Activated CD8-positive, alpha-beta memory T cell treated with anti-CD3 and anti-CD28 coated beads, Interleukin-2, amount 50 U/mL, for 4 hours (primary cell): ENCODE measurements around the gene BCAS3.

Source experiments
- DNase-seq: peaks from one replicate; pipeline ENCODE4 v3.0.0-alpha.2; 2020

The BCAS3 gene

DNA sequence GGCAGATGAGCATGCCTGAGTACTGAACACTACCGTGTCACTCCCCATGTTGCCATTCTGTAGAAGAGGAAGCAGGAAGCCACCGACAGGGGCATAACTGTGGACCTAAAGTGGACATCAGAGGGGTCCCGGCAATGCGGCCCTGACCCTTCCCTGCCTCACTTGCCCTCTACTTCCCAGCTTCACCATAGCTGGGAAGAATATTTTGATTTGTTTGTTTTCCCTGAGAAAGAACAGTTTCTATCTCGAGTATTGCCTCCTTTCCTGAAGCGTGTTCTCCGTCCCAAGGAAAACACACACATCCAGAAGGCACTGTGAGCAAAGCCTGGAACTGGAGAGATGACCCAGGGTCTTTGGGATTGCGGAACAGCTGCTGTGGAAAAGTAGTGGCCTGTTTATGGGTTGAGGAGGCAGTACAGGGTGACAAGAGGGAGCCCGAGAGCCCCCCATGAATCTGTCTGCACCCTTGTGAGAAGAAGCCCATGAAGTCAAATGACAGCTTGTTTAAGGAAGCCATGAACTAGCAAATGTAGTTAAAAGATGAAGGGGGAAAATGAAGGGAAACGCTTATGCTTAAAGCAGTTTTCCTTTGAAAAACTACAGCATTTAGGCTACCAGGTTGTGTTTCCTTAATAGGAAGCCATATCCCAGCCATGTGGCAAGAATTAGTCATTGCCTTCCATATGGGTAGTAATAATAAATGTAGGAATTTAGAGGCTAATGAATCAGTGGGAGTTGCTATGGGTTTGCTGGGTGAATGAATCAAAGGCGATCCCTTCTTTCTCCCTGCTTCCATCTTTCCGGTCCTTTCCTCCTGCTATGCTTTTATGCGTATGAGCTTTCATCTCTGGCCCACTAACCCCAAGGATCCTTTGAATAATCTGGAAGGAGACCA is 632.0 kb downstream of the BCAS3 start:
- DNase-seq, result no peak

GRCh38 chr17:61310590-61310989 is 632.9 kb downstream of the BCAS3 start:
- DNase-seq, result no peak

DNA sequence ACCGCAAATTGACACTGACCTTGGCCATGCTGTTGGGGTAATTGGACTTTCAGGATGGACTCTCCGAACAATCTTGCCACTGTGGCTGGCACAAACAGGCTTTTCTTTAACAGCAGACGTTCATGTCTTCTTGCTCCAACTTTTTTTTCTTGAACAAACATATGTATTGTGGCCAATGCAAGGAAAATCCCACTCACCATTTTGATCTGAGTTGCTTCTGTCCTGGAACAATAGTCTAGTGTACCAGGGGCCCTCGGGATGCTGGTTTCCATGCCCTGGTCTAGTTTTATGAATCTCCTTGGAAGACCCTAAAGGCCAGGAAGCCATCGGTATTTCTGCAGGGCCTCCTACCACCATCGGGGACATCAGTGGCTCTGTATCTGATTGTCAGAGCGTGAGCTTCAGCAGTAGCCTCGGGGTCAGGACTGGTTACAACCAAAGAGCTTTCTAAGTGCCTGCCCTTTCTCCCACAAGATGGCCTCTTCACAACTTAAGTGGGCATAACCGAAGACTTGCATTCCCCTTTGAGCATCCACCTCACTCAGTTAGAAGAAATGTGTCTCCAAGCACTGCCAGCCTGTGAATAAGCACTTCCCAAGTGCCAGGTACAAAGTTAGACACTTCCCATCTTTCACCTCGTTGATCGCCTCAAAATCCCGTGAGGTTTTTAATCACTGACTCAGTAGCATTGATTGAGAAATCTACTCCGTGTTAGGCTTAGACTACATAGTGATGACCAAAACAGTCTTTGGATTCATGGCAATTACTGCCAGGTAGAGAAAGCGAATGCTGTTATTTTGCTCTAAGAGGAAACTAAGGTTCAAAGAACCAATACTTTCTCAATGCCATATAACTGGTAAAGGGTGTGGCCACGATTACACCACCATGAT is 635.0 kb downstream of the BCAS3 start:
- no peak for DNase-seq

DNA sequence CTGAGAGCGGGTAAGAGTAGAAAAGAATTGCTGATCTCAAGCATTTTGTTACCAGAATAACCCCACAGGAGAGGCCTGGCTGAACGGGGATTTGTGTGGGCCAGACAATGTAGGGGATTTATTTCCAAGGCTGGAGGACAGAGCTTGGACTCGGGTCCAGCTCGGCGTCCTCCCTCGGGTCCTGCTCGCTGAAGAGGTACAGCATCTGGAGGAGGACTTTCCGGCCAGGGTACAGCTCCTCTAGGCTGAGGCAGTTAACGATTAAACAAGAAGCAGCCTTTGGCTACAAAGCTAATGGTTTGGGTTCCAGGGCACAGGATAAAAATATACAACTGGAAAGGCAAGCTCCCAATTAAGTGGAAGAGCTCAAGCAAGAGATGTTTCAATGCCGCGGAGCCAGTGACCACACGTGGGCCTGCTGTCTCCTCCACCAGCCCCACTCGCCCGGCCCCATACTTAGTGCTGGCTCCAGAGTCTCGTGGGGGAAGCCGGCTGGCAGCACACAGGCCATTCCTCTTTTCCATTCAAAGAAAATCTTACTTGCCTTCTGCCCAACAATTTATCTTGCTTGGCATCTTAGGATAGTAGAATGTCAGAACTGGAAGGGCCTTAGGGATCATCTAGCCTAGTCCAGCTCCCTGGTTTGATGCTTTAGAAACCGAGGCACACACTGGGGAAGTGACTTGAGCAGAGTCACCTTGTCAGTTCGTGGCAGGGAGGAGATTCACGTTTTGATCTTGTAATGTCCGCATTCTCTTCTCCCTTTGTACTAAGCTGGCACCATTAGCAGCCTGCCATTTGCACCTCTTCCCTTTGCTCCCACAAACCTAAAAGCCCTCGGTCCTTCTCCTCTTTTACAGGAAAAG is 636.0 kb downstream of the BCAS3 start:
- DNase-seq, result no peak

DNA sequence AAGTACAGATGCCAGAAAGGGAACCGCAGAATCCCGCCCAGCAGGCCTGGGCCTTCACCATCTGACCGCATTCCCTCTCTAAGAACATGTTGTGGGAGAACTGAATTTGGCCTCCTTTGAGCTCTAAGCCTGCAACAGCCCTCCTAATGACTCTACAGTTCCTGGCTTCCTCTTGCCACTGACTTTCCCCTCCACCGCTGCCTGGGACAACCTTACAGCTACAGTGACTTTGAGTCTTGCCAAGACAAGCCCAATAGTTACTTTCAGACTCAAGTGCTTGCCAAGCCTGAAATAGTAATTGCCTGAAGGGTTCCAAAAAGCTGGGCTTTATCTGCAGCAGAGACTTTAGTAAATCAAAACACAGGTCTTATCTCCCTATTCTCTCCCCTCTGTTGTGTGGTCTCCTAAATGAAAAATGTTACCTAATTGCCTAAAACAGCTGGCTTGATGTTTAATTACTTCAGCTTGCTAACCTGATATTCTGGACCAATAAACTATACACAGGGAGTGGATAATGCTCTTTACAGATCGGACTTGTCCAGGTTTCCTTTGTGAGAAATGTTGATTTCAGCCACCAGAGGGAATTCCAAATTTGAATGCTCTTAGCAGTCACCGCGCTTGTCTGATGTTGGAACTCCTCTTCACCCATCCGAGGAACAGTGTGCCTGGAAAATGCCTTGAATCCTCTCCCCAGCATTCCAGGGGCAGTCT is 636.9 kb downstream of the BCAS3 start:
- DNase-seq, result no peak

DNA sequence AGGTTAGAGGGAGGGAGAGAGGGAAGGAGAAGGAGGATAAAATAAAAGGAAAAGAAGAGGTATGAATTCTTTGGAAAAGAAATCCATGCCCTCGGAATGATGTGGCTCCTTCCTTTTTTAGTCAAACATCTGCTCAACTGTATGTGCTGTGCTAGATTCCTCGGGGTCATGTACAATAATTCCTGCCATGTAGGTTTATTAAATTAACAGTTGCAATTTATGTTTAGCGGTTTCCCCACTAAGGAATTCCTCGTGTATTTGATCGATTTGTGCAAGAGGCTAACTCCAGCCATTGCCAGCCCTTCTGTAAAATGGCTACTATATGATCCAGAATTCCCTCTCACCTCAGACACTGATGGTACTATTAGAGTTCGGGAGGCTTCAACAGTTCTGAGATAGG is 639.0 kb downstream of the BCAS3 start:
- no peak for DNase-seq

GRCh38 chr17:61317779-61318178 is 640.1 kb downstream of the BCAS3 start:
- no peak for DNase-seq

GRCh38 chr17:61318684-61319098 is 641.0 kb downstream of the BCAS3 start:
- DNase-seq, result no peak

DNA sequence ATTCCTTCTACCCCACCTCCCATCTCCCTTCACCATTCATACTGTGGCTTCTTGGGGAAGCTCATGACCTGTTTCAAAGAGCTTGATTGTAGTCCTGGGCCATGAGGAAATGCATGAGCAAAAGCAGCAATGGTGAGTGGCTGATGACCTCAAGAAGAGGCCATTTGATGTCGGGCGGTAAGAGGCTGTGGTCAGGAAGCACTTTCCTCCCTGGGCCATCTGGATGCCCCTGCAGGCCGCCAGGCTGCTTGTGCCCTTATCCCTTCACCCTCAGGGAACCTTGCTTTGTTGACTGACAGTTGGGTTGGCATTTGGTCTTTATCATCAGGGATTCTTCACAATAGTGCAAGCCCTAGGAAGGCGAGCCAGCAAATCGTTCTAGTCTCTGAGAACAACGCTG is 643.7 kb downstream of the BCAS3 start:
- no peak for DNase-seq

GRCh38 chr17:61322325-61323002 is 644.8 kb downstream of the BCAS3 start:
- no peak for DNase-seq

- no peak for DNase-seq
Measured at GRCh38 chr17:61323003-61323908, 645.6 kb downstream of the BCAS3 start.

GRCh38 chr17:61323909-61324868 is 646.5 kb downstream of the BCAS3 start:
- no peak for DNase-seq

DNA sequence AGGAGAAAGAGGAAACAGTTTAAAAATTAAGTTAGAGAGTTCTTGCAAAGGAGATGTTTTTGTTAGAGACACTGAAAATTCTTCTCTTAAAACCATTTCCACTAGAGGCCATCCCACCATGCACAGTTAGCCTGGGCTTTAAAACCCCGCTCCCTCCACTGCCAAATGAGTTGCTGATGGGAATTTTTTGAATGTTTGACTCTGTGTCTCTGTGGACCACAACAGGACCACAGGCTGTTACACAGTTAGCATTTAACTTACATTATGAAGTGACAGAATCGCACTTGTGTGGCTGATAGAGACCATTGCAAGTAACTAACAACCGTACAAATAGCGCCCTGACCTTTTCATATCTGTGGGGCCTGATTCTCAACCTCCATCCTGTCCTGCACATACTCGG is 647.3 kb downstream of the BCAS3 start:
- no peak for DNase-seq

GRCh38 chr17:61325382-61326073 is 647.9 kb downstream of the BCAS3 start:
- DNase-seq, result no peak

GRCh38 chr17:61326330-61326729 is 648.7 kb downstream of the BCAS3 start:
- DNase-seq, result no peak

DNA sequence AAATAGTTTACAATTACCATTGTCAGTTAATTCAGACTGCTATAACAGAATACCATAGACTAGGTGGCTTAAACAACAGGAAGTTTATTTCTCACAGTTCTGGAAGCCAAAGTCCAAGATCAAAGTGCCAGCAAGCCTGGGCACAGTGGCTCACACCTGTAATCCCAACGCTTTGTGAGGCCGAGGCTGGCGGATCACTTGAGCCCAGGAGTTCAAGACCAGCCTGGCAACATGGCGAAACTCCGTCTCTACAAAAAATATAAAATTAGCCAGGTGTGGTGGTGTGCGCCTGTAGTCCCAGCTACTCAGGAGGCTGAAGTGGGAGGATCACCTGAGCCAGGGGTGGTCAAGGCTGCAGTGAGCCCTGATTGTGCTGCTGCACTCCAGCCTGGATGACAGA is 650.7 kb downstream of the BCAS3 start:
- no peak for DNase-seq

GRCh38 chr17:61330174-61331150 is 652.8 kb downstream of the BCAS3 start:
- DNase-seq, result no peak
